Endothelial cell of umbilical vein (primary cell): ENCODE results near the gene STARD3NL. TPM values are rescaled to one million over a fixed set of nuclear protein-coding genes. Genes with fewer than 3 reads are reported as not detected.
"Not testable (repeated sequence)": the region's sequence is repeated elsewhere in the genome, so short reads cannot be mapped to it uniquely, and the experiment has no call there.

Experiments
- BruUV-seq: library from RNA; stranded (reverse); fragments of 400-500 nt; replicated peaks from 2 replicates; lab custom pipeline; 2021; lab: Mats Ljungman, UMichigan
- CTCF ChIA-PET: fragments of 300-600, 350-600 bp; sonication (Branson Sonifier 250); formaldehyde crosslinking; loops from one replicate; lab custom pipeline; 2021; ENCODE audit warnings: antibody characterized with exemption, inconsistent platforms; lab: Charles Lee
- POLR2A ChIA-PET: fragments of 300-600, 350-600 bp; sonication (Branson Sonifier 250); formaldehyde crosslinking; loops from one replicate; lab custom pipeline; 2021; ENCODE audit warnings: antibody characterized with exemption, inconsistent platforms; lab: Charles Lee
- DNase-seq: peaks from one replicate; pipeline ENCODE4 v3.0.0-alpha.2; 2011; ENCODE audit warnings: low read depth, low spot score
- FAIRE-seq: peaks from 2 replicates; lab custom pipeline; 2011; peaks lifted over from hg19 to GRCh38; lab: Jason Lieb, UNC
- H2AFZ ChIP-seq: 2 replicates; pipeline ENCODE4 v1.6.0; 2012; ENCODE audit warnings: low read depth, low read length, control low read depth, inconsistent platforms
- H3K27ac ChIP-seq: 2 replicates; pipeline ENCODE4 v1.5.1; 2011; ENCODE audit warnings: low read depth, mild to moderate bottlenecking, control low read depth, low read length, moderate library complexity; ENCODE audit not compliant: insufficient read depth
- H3K27me3 ChIP-seq, 2 experiments: 2 replicates each; pipeline versions ENCODE4 v1.6.0 to v1.6.1; 2011; ENCODE audit warnings: low read length in 2 of 2, mixed read lengths in 1 of 2; ENCODE audit not compliant: control insufficient read depth in 2 of 2, insufficient read depth in 2 of 2
- H3K36me3 ChIP-seq, 2 experiments: 2 replicates in 1 of 2; 3 replicates in 1 of 2; pipeline ENCODE4 v1.5.1; 2011; ENCODE audit warnings: low read length in 2 of 2, mild to moderate bottlenecking in 1 of 2, moderate library complexity in 1 of 2; ENCODE audit not compliant: control insufficient read depth in 2 of 2, insufficient read depth in 2 of 2; ENCODE audit errors: extremely low read depth in 1 of 2
- H3K4me1 ChIP-seq: 3 replicates; pipeline ENCODE4 v1.5.1; 2011; ENCODE audit warnings: mild to moderate bottlenecking, low read length; ENCODE audit not compliant: control insufficient read depth, insufficient read depth; ENCODE audit errors: extremely low read depth
- H3K4me2 ChIP-seq: 2 replicates; pipeline ENCODE4 v1.6.1; 2011; ENCODE audit warnings: low read length, control low read depth, mixed read lengths; ENCODE audit not compliant: insufficient read depth
- H3K4me3 ChIP-seq, 3 experiments: fragments of 200-600 bp in 1 of 3; sonication (generic), shearing (Covaris generic) in 1 of 3; replicated peaks in 1 of 3; 2 replicates each; pipeline ENCODE4 v1.5.1; 2011 to 2016; ENCODE audit warnings: control low read depth in 3 of 3, low read length in 3 of 3, mild to moderate bottlenecking in 2 of 3, inconsistent platforms in 1 of 3, low read depth in 1 of 3, moderate library complexity in 1 of 3; ENCODE audit not compliant: insufficient read depth in 1 of 3
- H3K79me2 ChIP-seq: 2 replicates; pipeline ENCODE4 v1.6.0; 2012; ENCODE audit warnings: low read length, inconsistent platforms; ENCODE audit not compliant: control insufficient read depth, insufficient read depth
- H3K9ac ChIP-seq: replicated peaks from 2 replicates; pipeline ENCODE3; 2011; ENCODE audit warnings: low read length, control low read depth; ENCODE audit not compliant: insufficient read depth; ENCODE audit errors: extremely low read depth
- H3K9me1 ChIP-seq: replicated peaks from 3 replicates; pipeline ENCODE4 v1.6.0; 2011; ENCODE audit warnings: mild to moderate bottlenecking, low read length; ENCODE audit not compliant: control insufficient read depth, insufficient read depth; ENCODE audit errors: extremely low read depth
- H3K9me3 ChIP-seq: replicated peaks from 2 replicates; pipeline ENCODE4 v1.5.1; 2012; ENCODE audit warnings: low read length, inconsistent platforms; ENCODE audit not compliant: control insufficient read depth, insufficient read depth
- H4K20me1 ChIP-seq: replicated peaks from 2 replicates; pipeline ENCODE3; 2011; ENCODE audit warnings: mild to moderate bottlenecking, low read length; ENCODE audit not compliant: control insufficient read depth, insufficient read depth; ENCODE audit errors: extremely low read depth
- dilution Hi-C: fragments of 300-500 bp; cut with MboI; formaldehyde crosslinking; loops from one replicate; pipeline ENCODE4 v1.15.0; 2019; ENCODE audit warnings: low sequenced_read_pairs; ENCODE audit not compliant: extremely low pct_ligation_motif_present
- intact Hi-C: fragments of 100-400 bp; cut with micrococcal nuclease; formaldehyde crosslinking; loops from one replicate; pipeline ENCODE4 v1.10.0; 2022
- polyA plus RNA-seq, 4 experiments: library from polyadenylated mRNA; depleted of rRNA in 3 of 4; stranded (reverse) in 3 of 4; unstranded in 1 of 4; fragments of >200 nt; gene quantifications; 2 replicates each; pipeline versions ENCODE4 v1.2.1 to v1.2.3, GENCODE V29; 2011 to 2012; ENCODE audit warnings: missing spikeins in 1 of 4
- total RNA-seq: library from RNA; stranded (reverse); gene quantifications from 2 replicates; pipeline ENCODE4 v1.2.3, GENCODE V29; 2021

Gene STARD3NL
- total and polyA plus RNA-seq, 2 donors (not counting 3 experiments of a cell fraction or from before 2014, with no cell fraction given): 52.8 to 73.6 TPM

DNA sequence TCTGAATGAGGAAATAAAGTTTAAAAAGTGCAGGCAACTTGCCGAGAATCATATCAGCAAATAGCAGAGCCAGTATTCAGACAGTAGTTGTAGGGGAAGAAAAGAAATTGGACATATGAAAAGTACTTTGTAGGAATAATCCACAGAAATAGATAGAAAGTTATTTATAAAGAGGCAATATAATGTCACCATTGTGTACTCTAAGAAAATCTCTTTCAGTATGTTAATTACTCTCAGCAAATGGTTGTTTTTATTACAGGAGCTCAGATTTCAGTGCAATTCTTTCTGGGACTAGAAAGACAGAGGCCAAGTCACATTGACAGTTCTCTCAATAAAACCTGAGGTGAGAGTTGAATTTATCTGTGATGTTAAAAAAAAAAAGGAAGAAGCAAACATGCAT is 85.2 kb downstream of the STARD3NL start:
- H3K4me1 ChIP-seq, H3K36me3 ChIP-seq, H4K20me1 ChIP-seq, H2AFZ ChIP-seq, H3K9ac ChIP-seq, POLR2A ChIA-PET, H3K9me3 ChIP-seq, H3K9me1 ChIP-seq, DNase-seq, BruUV-seq, H3K27ac ChIP-seq, FAIRE-seq, CTCF ChIA-PET, intact Hi-C loops, H3K27me3 ChIP-seq, dilution Hi-C loops, H3K79me2 ChIP-seq, H3K4me3 ChIP-seq, H3K4me2 ChIP-seq: not testable (repeated sequence)

- CTCF ChIA-PET, FAIRE-seq: not testable (repeated sequence)
Observed at GRCh38 chr7:38264602-38265001, 86.6 kb downstream of the STARD3NL start.

GRCh38 chr7:38265958-38266357 is 87.9 kb downstream of the STARD3NL start:
- BruUV-seq, H3K27ac ChIP-seq, H3K36me3 ChIP-seq, H2AFZ ChIP-seq, H3K4me1 ChIP-seq, H3K9ac ChIP-seq, H3K9me3 ChIP-seq, H3K4me2 ChIP-seq, DNase-seq, H3K9me1 ChIP-seq, H3K27me3 ChIP-seq, H3K4me3 ChIP-seq, FAIRE-seq, POLR2A ChIA-PET, H3K79me2 ChIP-seq, intact Hi-C loops, H4K20me1 ChIP-seq, CTCF ChIA-PET, dilution Hi-C loops: not testable (repeated sequence)

More at GRCh38 chr7:38264602-38265001, 86.6 kb downstream of the STARD3NL start:
- H3K36me3 ChIP-seq, H2AFZ ChIP-seq, H3K9me1 ChIP-seq, H3K79me2 ChIP-seq, H3K27me3 ChIP-seq, H3K9me3 ChIP-seq, intact Hi-C loops, dilution Hi-C loops, H3K27ac ChIP-seq, H3K9ac ChIP-seq, POLR2A ChIA-PET, H3K4me1 ChIP-seq, DNase-seq, H3K4me3 ChIP-seq, H4K20me1 ChIP-seq, BruUV-seq, H3K4me2 ChIP-seq: not testable (repeated sequence)

GRCh38 chr7:38269704-38270346 is 91.8 kb downstream of the STARD3NL start:
- H3K4me1 ChIP-seq, DNase-seq, CTCF ChIA-PET, BruUV-seq, H3K36me3 ChIP-seq, H4K20me1 ChIP-seq, H3K27me3 ChIP-seq, H3K4me3 ChIP-seq, dilution Hi-C loops, POLR2A ChIA-PET, FAIRE-seq, H2AFZ ChIP-seq, H3K9me1 ChIP-seq, H3K79me2 ChIP-seq, H3K9ac ChIP-seq, H3K9me3 ChIP-seq, H3K4me2 ChIP-seq, H3K27ac ChIP-seq: not testable (repeated sequence)
- intact Hi-C loops: loop anchor here (1.0 kb wide), 1 partner anchor 16 kb away; no protein-coding TSS in a partner anchor
